Progenitor cell of endocrine pancreas (in vitro differentiated cells): ENCODE data around the gene MAGI1. TPM values are rescaled to one million over a fixed set of nuclear protein-coding genes. Genes with fewer than 3 reads are reported as not detected.
A peak's percentile ranks its signal among the peaks of the same experiment; 100 is the strongest.

ENCODE experiments used
- DNase-seq: peaks from one replicate; pipeline ENCODE4 v3.0.0; 2021; ENCODE audit warnings: low spot score; ENCODE audit not compliant: unreplicated experiment
- H3K27ac Mint-ChIP-seq: 2 replicates; pipeline ENCODE4 v1.8.0; 2021; ENCODE audit warnings: mild to moderate bottlenecking, moderate library complexity, mixed read lengths
- H3K27me3 Mint-ChIP-seq: 2 replicates; pipeline ENCODE4 v1.8.0; 2021; ENCODE audit warnings: mixed read lengths
- H3K36me3 Mint-ChIP-seq: 2 replicates; pipeline ENCODE4 v1.8.0; 2022; ENCODE audit warnings: mixed read lengths; ENCODE audit not compliant: insufficient read depth
- H3K4me1 Mint-ChIP-seq: 2 replicates; pipeline ENCODE4 v1.8.0; 2021; ENCODE audit warnings: low read depth, mixed read lengths
- H3K4me3 Mint-ChIP-seq: 2 replicates; pipeline ENCODE4 v1.8.0; 2021; ENCODE audit warnings: low read depth, mild to moderate bottlenecking, moderate library complexity, mixed read lengths
- H3K9me3 Mint-ChIP-seq: 2 replicates; pipeline ENCODE4 v1.8.0; 2021; ENCODE audit warnings: low read depth, mixed read lengths
- total RNA-seq: library from RNA; stranded (reverse); gene quantifications from 2 replicates; pipeline ENCODE4 v1.2.1, GENCODE V29; 2021
- TF ChIP-seq, protein P1 (sequence below): fragments of 200-600 bp; sonication (generic); IDR thresholded peaks from one replicate; pipeline ENCODE4 v1.5.0; 2021; ENCODE audit warnings: antibody characterized with exemption, mild to moderate bottlenecking; ENCODE audit not compliant: unreplicated experiment

MAGI1 gene
- total RNA-seq, 1 donor from 2014 or later = 142 TPM

DNA sequence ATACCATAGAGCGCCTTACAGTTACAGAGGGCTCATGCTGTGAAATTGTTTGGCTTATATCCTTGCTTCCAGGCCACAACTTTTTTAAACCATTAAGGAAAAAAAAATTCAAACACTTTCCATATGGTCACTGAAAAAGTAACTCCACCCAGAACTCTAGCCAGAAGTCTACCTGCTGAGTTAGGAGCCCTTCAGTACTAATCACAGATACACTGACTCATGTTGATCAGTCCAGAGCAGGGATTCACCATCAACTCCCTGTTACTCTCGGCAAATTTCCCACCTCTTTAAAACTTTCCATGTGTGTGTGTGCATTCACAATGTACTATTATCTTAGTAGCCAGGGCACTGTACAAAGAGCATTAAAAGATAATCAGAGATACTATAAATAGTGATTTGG is 372.8 kb downstream of the MAGI1 start:
- no peak overlapping the region for H3K27ac Mint-ChIP-seq
- H3K36me3 Mint-ChIP-seq = no peaks in the 10 kb centered on the region
- no peak overlapping the region for H3K4me3 Mint-ChIP-seq
- H3K4me1 Mint-ChIP-seq = no peaks in the 10 kb centered on the region
- no peaks in the 10 kb centered on the region for H3K27me3 Mint-ChIP-seq
- TF ChIP-seq, protein P1, sequence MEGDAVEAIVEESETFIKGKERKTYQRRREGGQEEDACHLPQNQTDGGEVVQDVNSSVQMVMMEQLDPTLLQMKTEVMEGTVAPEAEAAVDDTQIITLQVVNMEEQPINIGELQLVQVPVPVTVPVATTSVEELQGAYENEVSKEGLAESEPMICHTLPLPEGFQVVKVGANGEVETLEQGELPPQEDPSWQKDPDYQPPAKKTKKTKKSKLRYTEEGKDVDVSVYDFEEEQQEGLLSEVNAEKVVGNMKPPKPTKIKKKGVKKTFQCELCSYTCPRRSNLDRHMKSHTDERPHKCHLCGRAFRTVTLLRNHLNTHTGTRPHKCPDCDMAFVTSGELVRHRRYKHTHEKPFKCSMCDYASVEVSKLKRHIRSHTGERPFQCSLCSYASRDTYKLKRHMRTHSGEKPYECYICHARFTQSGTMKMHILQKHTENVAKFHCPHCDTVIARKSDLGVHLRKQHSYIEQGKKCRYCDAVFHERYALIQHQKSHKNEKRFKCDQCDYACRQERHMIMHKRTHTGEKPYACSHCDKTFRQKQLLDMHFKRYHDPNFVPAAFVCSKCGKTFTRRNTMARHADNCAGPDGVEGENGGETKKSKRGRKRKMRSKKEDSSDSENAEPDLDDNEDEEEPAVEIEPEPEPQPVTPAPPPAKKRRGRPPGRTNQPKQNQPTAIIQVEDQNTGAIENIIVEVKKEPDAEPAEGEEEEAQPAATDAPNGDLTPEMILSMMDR = no peak
- no peak for DNase-seq
- no peaks in the 10 kb centered on the region for H3K9me3 Mint-ChIP-seq

DNA sequence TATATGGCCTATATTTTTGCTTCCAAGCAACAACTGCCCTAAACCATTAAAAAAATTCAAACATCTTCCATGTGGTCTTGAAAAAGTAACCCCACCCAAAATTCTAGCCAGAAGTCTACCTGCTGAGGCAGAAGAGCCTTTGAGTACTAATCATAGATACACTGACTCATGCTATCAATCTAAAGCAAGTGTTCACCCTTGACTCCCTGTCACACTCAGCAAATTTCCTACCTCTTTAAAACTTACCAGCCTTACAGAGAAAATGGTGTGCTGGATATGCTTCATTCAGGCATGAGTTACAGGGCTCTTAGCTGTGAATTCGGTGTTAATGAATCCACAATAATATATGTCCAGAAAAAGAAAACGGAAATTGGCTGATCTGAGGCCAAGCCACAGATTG is 373.8 kb downstream of the MAGI1 start:
- Mint-ChIP-seq H3K27me3 (no peaks in the 10 kb centered on the region), H3K4me1 (peaks cover 8% of the 10 kb centered on the region), H3K36me3 (no peaks in the 10 kb centered on the region), H3K9me3 (no peaks in the 10 kb centered on the region), H3K4me3 (no peak overlapping the region), H3K27ac (peak overlapping the region; percentile 2)
- DNase-seq = no peak
- TF ChIP-seq, protein P1 = no peak

DNA sequence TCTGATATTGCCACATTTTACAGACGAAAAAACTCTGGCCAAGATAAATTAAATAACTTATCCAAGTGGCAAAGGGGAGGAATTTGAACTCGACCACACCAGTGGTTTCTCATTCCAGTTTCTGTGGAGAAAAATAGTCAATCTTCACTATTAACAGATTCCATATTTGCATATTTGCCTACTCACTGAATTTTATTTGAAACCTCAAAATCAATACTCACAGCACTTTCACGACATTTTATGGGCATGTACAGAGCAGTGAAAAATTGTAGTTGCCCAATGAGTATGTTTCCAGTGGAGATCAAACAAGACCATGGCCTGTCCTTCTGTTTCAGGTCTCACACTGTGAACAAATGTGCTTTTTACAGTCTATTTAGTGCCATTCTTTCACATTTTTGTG is 374.3 kb downstream of the MAGI1 start:
- H3K36me3 Mint-ChIP-seq = no peaks in the 10 kb centered on the region
- TF ChIP-seq, protein P1 = no peak
- no peak overlapping the region for H3K4me3 Mint-ChIP-seq
- H3K4me1 Mint-ChIP-seq = peaks cover 8% of the 10 kb centered on the region
- no peak for DNase-seq
- H3K9me3 Mint-ChIP-seq = no peaks in the 10 kb centered on the region
- H3K27ac Mint-ChIP-seq = no peak overlapping the region
- H3K27me3 Mint-ChIP-seq = no peaks in the 10 kb centered on the region

DNA sequence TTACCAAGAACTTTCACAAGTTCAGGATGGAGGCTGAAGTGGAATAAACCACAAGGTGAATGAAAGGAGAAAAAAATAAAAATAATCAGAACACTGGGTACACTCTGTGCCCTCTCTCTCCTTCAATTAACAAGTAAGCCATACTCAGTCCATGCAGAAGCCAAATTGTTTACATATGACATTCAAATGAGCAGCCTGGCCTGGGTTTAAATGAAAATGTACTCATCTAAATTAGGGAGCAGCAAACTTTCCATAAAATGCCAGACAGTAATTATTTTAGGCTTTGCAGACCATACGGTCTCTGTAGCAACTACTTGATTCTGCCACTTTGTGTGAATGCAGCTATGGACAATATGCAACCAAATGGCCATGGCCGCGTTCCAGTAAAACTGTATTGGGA is 376.6 kb downstream of the MAGI1 start:
- Mint-ChIP-seq H3K36me3 (no peaks in the 10 kb centered on the region), H3K4me3 (no peak overlapping the region)
- no peak for DNase-seq

DNA sequence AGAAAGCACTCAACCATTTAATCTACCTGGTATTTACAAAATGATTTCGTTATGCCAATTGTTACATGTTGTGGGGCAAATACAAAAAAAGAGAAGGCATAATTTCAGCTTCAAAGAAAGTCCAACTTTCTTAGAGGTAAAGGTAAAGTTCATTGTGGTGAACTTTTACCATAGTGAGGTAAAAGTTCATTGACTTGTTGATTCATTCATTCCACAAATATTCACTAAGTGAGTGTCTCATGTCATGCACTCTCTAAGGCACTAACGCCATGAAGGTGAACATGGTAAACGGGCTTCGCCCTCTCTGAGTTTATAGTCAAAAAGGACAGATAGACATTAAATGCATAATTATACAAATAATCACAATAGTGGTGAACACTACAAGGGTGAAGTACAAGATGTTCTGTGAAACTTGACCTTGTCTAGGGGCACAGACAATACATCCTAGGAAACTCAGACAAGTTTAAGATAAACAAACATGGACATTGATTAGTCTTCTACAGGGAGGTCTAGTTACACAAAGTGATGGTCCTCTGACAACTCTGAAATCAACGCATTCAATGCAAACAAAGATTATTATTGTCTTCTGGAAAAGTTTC is 378.6 kb downstream of the MAGI1 start:
- H3K27me3 Mint-ChIP-seq = no peaks in the 10 kb centered on the region
- no peaks in the 10 kb centered on the region for H3K9me3 Mint-ChIP-seq
- H3K4me1 Mint-ChIP-seq = peaks cover 8% of the 10 kb centered on the region

More for the DNA sequence above, 376.6 kb downstream of the MAGI1 start:
- H3K27ac Mint-ChIP-seq = no peak overlapping the region
- H3K4me1 Mint-ChIP-seq = peaks cover 8% of the 10 kb centered on the region
- H3K9me3 Mint-ChIP-seq = no peaks in the 10 kb centered on the region
- no peaks in the 10 kb centered on the region for H3K27me3 Mint-ChIP-seq
- TF ChIP-seq, protein P1 = no peak

More for the DNA sequence above, 378.6 kb downstream of the MAGI1 start:
- Mint-ChIP-seq H3K4me3 (no peak overlapping the region), H3K27ac (no peak overlapping the region), H3K36me3 (no peaks in the 10 kb centered on the region)
- TF ChIP-seq, protein P1 = no peak
- DNase-seq = no peak
